ENCODE data around the gene GRAMD1B.

DNA sequence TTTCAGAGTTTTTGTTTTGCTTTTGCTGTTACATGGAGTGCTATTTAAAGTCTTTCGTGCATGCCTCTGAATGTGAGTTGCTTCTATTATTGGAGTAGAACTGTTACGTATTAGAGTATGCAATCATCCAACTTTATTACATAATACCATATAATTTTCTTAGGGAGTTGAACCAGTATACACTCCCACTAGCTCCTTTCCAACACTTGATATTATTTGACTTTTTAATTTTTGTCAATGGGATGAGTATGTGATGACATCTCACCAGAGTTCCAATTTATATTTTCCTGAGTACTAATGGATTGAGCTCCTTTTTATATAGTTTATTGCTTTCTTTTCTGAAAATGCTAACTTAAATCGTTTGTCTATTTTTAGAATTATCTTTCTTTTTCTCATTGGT, 90.9 kb downstream of the GRAMD1B start:
- no peak for TF ChIP-seq POLR2A (IDR thresholded peaks at IDR 0.05)
- TF ChIP-seq, protein P1, sequence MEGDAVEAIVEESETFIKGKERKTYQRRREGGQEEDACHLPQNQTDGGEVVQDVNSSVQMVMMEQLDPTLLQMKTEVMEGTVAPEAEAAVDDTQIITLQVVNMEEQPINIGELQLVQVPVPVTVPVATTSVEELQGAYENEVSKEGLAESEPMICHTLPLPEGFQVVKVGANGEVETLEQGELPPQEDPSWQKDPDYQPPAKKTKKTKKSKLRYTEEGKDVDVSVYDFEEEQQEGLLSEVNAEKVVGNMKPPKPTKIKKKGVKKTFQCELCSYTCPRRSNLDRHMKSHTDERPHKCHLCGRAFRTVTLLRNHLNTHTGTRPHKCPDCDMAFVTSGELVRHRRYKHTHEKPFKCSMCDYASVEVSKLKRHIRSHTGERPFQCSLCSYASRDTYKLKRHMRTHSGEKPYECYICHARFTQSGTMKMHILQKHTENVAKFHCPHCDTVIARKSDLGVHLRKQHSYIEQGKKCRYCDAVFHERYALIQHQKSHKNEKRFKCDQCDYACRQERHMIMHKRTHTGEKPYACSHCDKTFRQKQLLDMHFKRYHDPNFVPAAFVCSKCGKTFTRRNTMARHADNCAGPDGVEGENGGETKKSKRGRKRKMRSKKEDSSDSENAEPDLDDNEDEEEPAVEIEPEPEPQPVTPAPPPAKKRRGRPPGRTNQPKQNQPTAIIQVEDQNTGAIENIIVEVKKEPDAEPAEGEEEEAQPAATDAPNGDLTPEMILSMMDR (IDR thresholded peaks at IDR 0.05), result no peak
